ENCODE data around the gene CFAP61. TPM values are rescaled to one million over a fixed set of nuclear protein-coding genes. Genes with fewer than 3 reads are reported as not detected.
A peak's percentile ranks its signal among the peaks of the same experiment; 100 is the strongest.

CFAP61 gene
- total RNA-seq, 2 donors from 2014 or later: 0.27 TPM; not detected in 1

GRCh38 chr20:20369250-20370093, 317.1 kb downstream of the CFAP61 start:
- H3K27ac ChIP-seq: no peak overlapping the region
- TF ChIP-seq CTCF (IDR thresholded peaks at IDR 0.05): no peak
- peaks cover 11% of the 10 kb centered on the region for H3K27me3 ChIP-seq (replicated peaks; ENCODE audit: insufficient read depth)
- no peak for ATAC-seq (ENCODE audit: insufficient number of reproducible peaks, low FRiP score, low read depth)
- peaks cover 5 to 25% of the 10 kb centered on the region in 2 donors for H3K4me1 ChIP-seq (ENCODE audit: control insufficient read depth in 1 of 2, low read depth in 2 of 2)
- H3K9me3 ChIP-seq: no peaks in the 10 kb centered on the region
- no peak for DNase-seq (ENCODE audit: low spot score)
- H3K4me3 ChIP-seq: peak overlapping the region; percentile 58
- no peaks in the 10 kb centered on the region for H3K36me3 ChIP-seq

- TF ChIP-seq CTCF (IDR thresholded peaks at IDR 0.05): no peak
- H3K27me3 ChIP-seq (replicated peaks; ENCODE audit: insufficient read depth): peaks cover 8% of the 10 kb centered on the region
- H3K27ac ChIP-seq: no peak overlapping the region
- DNase-seq (ENCODE audit: low spot score) (no peak), ATAC-seq (ENCODE audit: insufficient number of reproducible peaks, low FRiP score, low read depth) (no peak)
- H3K4me1 ChIP-seq (ENCODE audit: control insufficient read depth in 1 of 2, low read depth in 2 of 2): peaks cover 5 to 25% of the 10 kb centered on the region in 2 donors
- H3K36me3 ChIP-seq: no peaks in the 10 kb centered on the region
- no peak overlapping the region for H3K4me3 ChIP-seq
- no peaks in the 10 kb centered on the region for H3K9me3 ChIP-seq
Measured at GRCh38 chr20:20370094-20370575, 317.8 kb downstream of the CFAP61 start.

GRCh38 chr20:20371083-20371482, 318.8 kb downstream of the CFAP61 start:
- H3K4me3 ChIP-seq: no peak overlapping the region
- TF ChIP-seq CTCF (IDR thresholded peaks at IDR 0.05): no peak
- peaks cover 5 to 25% of the 10 kb centered on the region in 2 donors for H3K4me1 ChIP-seq (ENCODE audit: control insufficient read depth in 1 of 2, low read depth in 2 of 2)
- no peak overlapping the region for H3K27ac ChIP-seq
- H3K36me3 ChIP-seq: no peaks in the 10 kb centered on the region
- no peaks in the 10 kb centered on the region for H3K9me3 ChIP-seq
- no peak for DNase-seq (ENCODE audit: low spot score)
- no peaks in the 10 kb centered on the region for H3K27me3 ChIP-seq (replicated peaks; ENCODE audit: insufficient read depth)
- ATAC-seq (ENCODE audit: insufficient number of reproducible peaks, low FRiP score, low read depth): no peak

GRCh38 chr20:20371681-20372080, 319.3 kb downstream of the CFAP61 start:
- DNase-seq (ENCODE audit: low spot score) (no peak), ATAC-seq (ENCODE audit: insufficient number of reproducible peaks, low FRiP score, low read depth) (no peak)
- Histone ChIP-seq H3K27ac (no peak overlapping the region), H3K4me1 (ENCODE audit: control insufficient read depth in 1 of 2, low read depth in 2 of 2) (peaks cover 5 to 25% of the 10 kb centered on the region in 2 donors), H3K27me3 (replicated peaks; ENCODE audit: insufficient read depth) (no peaks in the 10 kb centered on the region), H3K36me3 (no peaks in the 10 kb centered on the region), H3K4me3 (no peak overlapping the region), H3K9me3 (no peaks in the 10 kb centered on the region)
- TF ChIP-seq CTCF (IDR thresholded peaks at IDR 0.05): no peak

- Histone ChIP-seq H3K4me1 (ENCODE audit: control insufficient read depth in 1 of 2, low read depth in 2 of 2) (peaks cover 0 to 11% of the 10 kb centered on the region in 2 donors), H3K4me3 (no peak overlapping the region), H3K36me3 (no peaks in the 10 kb centered on the region), H3K27ac (no peak overlapping the region), H3K27me3 (replicated peaks; ENCODE audit: insufficient read depth) (no peaks in the 10 kb centered on the region), H3K9me3 (no peaks in the 10 kb centered on the region)
- ATAC-seq (ENCODE audit: insufficient number of reproducible peaks, low FRiP score, low read depth) (no peak), DNase-seq (ENCODE audit: low spot score) (no peak)
- no peak for TF ChIP-seq CTCF (IDR thresholded peaks at IDR 0.05)
Measured at GRCh38 chr20:20373091-20373571, 320.8 kb downstream of the CFAP61 start.
